CD8-positive, alpha-beta memory T cell (primary cell): ENCODE data around the gene AMZ1. TPM values are rescaled to one million over a fixed set of nuclear protein-coding genes. Genes with fewer than 3 reads are reported as not detected.
A peak's percentile ranks its signal among the peaks of the same experiment; 100 is the strongest.

Experiments
- CTCF ChIA-PET: fragments of 350-600 bp; sonication (Branson Sonifier 250); formaldehyde crosslinking; loops from one replicate; lab custom pipeline; 2021; ENCODE audit warnings: antibody characterized with exemption; lab: Charles Lee
- POLR2A ChIA-PET: fragments of 350-600 bp; sonication (Branson Sonifier 250); formaldehyde crosslinking; loops from one replicate; lab custom pipeline; 2021; ENCODE audit warnings: antibody characterized with exemption; lab: Charles Lee
- DNase-seq, 5 donors: peaks; one replicate each; pipeline versions ENCODE4 v3.0.0 to v3.0.0-alpha.2; 2020 to 2022; ENCODE audit warnings: mixed read lengths in 1 of 5
- H3K27ac ChIP-seq: one replicate; pipeline ENCODE4 v1.7.0; 2013; ENCODE audit warnings: low read depth, mild to moderate bottlenecking, low read length, moderate library complexity
- H3K27me3 ChIP-seq: 2 replicates; pipeline ENCODE4 v1.7.0; 2013; ENCODE audit warnings: low read length, mild to moderate bottlenecking; ENCODE audit not compliant: insufficient read depth, poor library complexity, severe bottlenecking
- H3K36me3 ChIP-seq: 2 replicates; pipeline ENCODE4 v1.7.0; 2013; ENCODE audit warnings: mild to moderate bottlenecking, low read length, moderate library complexity; ENCODE audit not compliant: insufficient read depth
- H3K4me1 ChIP-seq: 2 replicates; pipeline ENCODE4 v1.7.0; 2013; ENCODE audit warnings: mild to moderate bottlenecking, low read length, moderate library complexity; ENCODE audit not compliant: insufficient read depth
- H3K4me3 ChIP-seq: 2 replicates; pipeline ENCODE4 v1.7.0; 2013; ENCODE audit warnings: mild to moderate bottlenecking, low read length
- H3K9me3 ChIP-seq: 2 replicates; pipeline ENCODE4 v1.7.0; 2013; ENCODE audit warnings: mild to moderate bottlenecking, low read length
- H3K27ac Mint-ChIP-seq, 8 donors: one replicate each; pipeline ENCODE4 v1.8.0; 2020 to 2021; ENCODE audit warnings: mixed read lengths in 8 of 8, mild to moderate bottlenecking in 6 of 8, inconsistent platforms in 3 of 8, moderate library complexity in 3 of 8
- H3K27me3 Mint-ChIP-seq, 2 donors: one replicate each; pipeline ENCODE4 v1.8.0; 2020 to 2021; ENCODE audit warnings: mixed read lengths in 2 of 2, mild to moderate bottlenecking in 1 of 2, moderate library complexity in 1 of 2
- H3K36me3 Mint-ChIP-seq, 3 donors: one replicate each; pipeline ENCODE4 v1.8.0; 2020 to 2021; ENCODE audit warnings: mixed read lengths in 3 of 3, inconsistent platforms in 1 of 3, mild to moderate bottlenecking in 1 of 3
- H3K4me1 Mint-ChIP-seq, 3 donors: one replicate each; pipeline ENCODE4 v1.8.0; 2020 to 2021; ENCODE audit warnings: mixed read lengths in 3 of 3, inconsistent platforms in 1 of 3, mild to moderate bottlenecking in 1 of 3
- H3K4me3 Mint-ChIP-seq, 7 donors: one replicate each; pipeline ENCODE4 v1.8.0; 2020 to 2021; ENCODE audit warnings: mixed read lengths in 7 of 7, mild to moderate bottlenecking in 6 of 7, moderate library complexity in 4 of 7, inconsistent platforms in 2 of 7
- H3K9me3 Mint-ChIP-seq, 5 donors: one replicate each; pipeline ENCODE4 v1.8.0; 2020 to 2022; ENCODE audit warnings: mixed read lengths in 5 of 5, mild to moderate bottlenecking in 3 of 5, moderate library complexity in 2 of 5, inconsistent platforms in 1 of 5
- polyA plus RNA-seq: library from polyadenylated mRNA; unstranded; fragments of 300-500 nt; fragmentation: Illumina TruSeq; gene quantifications from one replicate; pipeline ENCODE4 v1.2.3, GENCODE V29; 2021
- total RNA-seq, 2 experiments: library from RNA; stranded (reverse); gene quantifications; one replicate each; pipeline ENCODE4 v1.2.3, GENCODE V29; 2021

AMZ1 gene
- total and polyA plus RNA-seq, 3 experiments from 2014 or later: 0.07 to 0.08 TPM; not detected in 1

DNA sequence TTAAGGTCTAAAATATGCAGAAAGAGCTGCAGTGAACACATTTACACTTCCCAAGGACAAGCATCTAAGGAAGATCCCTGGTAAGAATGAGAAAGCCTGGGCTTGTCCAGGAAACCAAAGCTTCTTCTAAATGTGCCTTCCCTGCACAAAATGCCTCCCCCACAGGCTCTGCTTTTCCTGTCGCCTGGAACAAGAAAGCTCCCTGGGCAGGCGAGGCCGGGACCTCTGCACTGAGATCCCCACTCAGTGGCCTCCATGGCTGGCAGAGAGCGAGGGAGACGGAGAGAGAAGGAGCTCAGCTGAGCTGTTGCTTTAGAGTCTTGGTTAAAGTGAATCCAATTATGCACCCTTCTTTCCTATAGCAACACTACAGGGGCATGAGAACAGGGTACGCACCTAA lies 75.6 kb downstream of the AMZ1 start:
- Histone ChIP-seq H3K27ac (no peak overlapping the region), H3K4me3 (no peak overlapping the region), H3K27me3 (no peaks in the 10 kb centered on the region), H3K4me1 (peaks cover 8% of the 10 kb centered on the region), H3K36me3 (no peaks in the 10 kb centered on the region), H3K9me3 (no peaks in the 10 kb centered on the region)
- Mint-ChIP-seq H3K36me3 (peaks cover 0 to 6% (median 5%) of the 10 kb centered on the region in 3 donors), H3K27ac (no peak overlapping the region), H3K4me1 (peaks cover 23 to 30% (median 24%) of the 10 kb centered on the region in 3 donors), H3K9me3 (no peaks in the 10 kb centered on the region), H3K27me3 (no peaks in the 10 kb centered on the region), H3K4me3 (no peak overlapping the region)
- POLR2A ChIA-PET: no interaction called here
- DNase-seq: no peak
- CTCF ChIA-PET: interaction anchor here (0.6 to 0.9 kb wide), 2 partner anchors 54 to 324 kb away, joined by 3 read pairs; no protein-coding TSS in a partner anchor

DNA sequence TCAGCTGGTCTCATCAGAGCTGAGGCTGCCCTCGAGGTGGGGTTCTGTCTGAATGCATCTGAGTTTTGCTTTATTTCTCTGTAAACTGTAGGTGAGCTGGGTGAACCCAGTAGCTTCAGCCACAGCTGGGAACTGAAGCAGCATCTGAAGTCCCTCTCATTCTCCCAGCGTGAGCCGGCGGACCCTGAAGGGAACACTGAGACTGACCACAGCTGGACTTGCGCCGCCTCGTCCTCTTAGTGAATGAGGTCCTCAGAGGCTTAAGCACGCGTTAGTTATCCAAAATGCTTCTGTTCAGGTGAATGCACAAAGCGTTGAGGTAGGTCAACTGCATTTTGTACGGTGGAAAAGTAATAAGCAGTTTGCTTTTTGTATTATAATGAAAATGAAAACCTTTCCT lies 76.6 kb downstream of the AMZ1 start:
- no peak overlapping the region for H3K27ac ChIP-seq
- H3K27ac Mint-ChIP-seq: peak overlapping the region in 1 of 8 donors; percentile 17
- peaks cover 0 to 6% (median 6%) of the 10 kb centered on the region in 3 donors for H3K36me3 Mint-ChIP-seq
- H3K4me3 ChIP-seq: no peak overlapping the region
- peaks cover 14 to 20% (median 16%) of the 10 kb centered on the region in 3 donors for H3K4me1 Mint-ChIP-seq
- ChIA-PET POLR2A (no interaction called here), CTCF (no interaction called here)
- no peaks in the 10 kb centered on the region for H3K27me3 Mint-ChIP-seq
- H3K27me3 ChIP-seq: no peaks in the 10 kb centered on the region
- no peaks in the 10 kb centered on the region for H3K9me3 Mint-ChIP-seq
- H3K36me3 ChIP-seq: no peaks in the 10 kb centered on the region
- H3K9me3 ChIP-seq: no peaks in the 10 kb centered on the region
- no peak overlapping the region for H3K4me3 Mint-ChIP-seq
- H3K4me1 ChIP-seq: peaks cover 5% of the 10 kb centered on the region
- no peak for DNase-seq

Other genes starting within 250 kb of the AMZ1 start
- gene GRIFIN, start 211.8 kb upstream of the AMZ1 start, total RNA-seq: not detected
- not detected for gene GRIFIN, start 211.8 kb upstream of the AMZ1 start, polyA plus RNA-seq
- gene LFNG, start 168.4 kb upstream of the AMZ1 start, total RNA-seq: 10 to 100 TPM; 28.0 to 30.8 TPM
- 2.0 TPM for gene LFNG, start 168.4 kb upstream of the AMZ1 start, polyA plus RNA-seq
- 10 to 100 TPM; 35.0 to 38.8 TPM for gene BRAT1, start 132.7 kb upstream of the AMZ1 start, total RNA-seq
- 41.9 TPM for gene BRAT1, start 132.7 kb upstream of the AMZ1 start, polyA plus RNA-seq
- gene IQCE, start 129.2 kb upstream of the AMZ1 start, total RNA-seq: 10 to 100 TPM in 1 of 2 experiments, 1 to 10 TPM in 1; 9.6 to 10.4 TPM
- gene IQCE, start 129.2 kb upstream of the AMZ1 start, polyA plus RNA-seq: 4.1 TPM
- 10 to 100 TPM; 20.2 to 22.2 TPM for gene TTYH3, start 56.2 kb upstream of the AMZ1 start, total RNA-seq
- 2.1 TPM for gene TTYH3, start 56.2 kb upstream of the AMZ1 start, polyA plus RNA-seq
- gene GNA12, start 156.1 kb downstream of the AMZ1 start, total RNA-seq: 10 to 100 TPM; 20.6 to 21.2 TPM
- 11.2 TPM for gene GNA12, start 156.1 kb downstream of the AMZ1 start, polyA plus RNA-seq